ENCODE results near the gene ZNF394. TPM values are rescaled to one million over a fixed set of nuclear protein-coding genes. Genes with fewer than 3 reads are reported as not detected.
"Not testable (repeated sequence)": the region's sequence is repeated elsewhere in the genome, so short reads cannot be mapped to it uniquely, and the experiment has no call there.

ZNF394 gene
- total RNA-seq, 2 experiments from 2014 or later: 48.3 to 58.1 TPM

- Mint-ChIP-seq H3K4me3 (no peak overlapping the region), H3K27ac (no peak overlapping the region), H3K27me3 (ENCODE audit: low read depth) (no peaks in the 10 kb centered on the region), H3K36me3 (ENCODE audit: low read depth) (peaks cover 50% of the 10 kb centered on the region), H3K9me3 (ENCODE audit: insufficient read depth) (no peaks in the 10 kb centered on the region), H3K4me1 (ENCODE audit: low read depth) (no peaks in the 10 kb centered on the region)
- ATAC-seq (no peak), DNase-seq (no peak)
- CTCF ChIA-PET: no interaction called here
- POLR2A ChIA-PET: no interaction called here
Observed at GRCh38 chr7:99521399-99521798, 21.3 kb upstream of the ZNF394 start.

GRCh38 chr7:99514050-99514449 is 14.0 kb upstream of the ZNF394 start:
- ATAC-seq (no peak), DNase-seq (no peak)
- POLR2A ChIA-PET: no interaction called here
- Mint-ChIP-seq H3K27ac (no peak overlapping the region), H3K4me3 (no peak overlapping the region), H3K4me1 (ENCODE audit: low read depth) (peaks cover 7% of the 10 kb centered on the region), H3K9me3 (ENCODE audit: insufficient read depth) (no peaks in the 10 kb centered on the region), H3K27me3 (ENCODE audit: low read depth) (no peaks in the 10 kb centered on the region), H3K36me3 (ENCODE audit: low read depth) (peaks cover 42% of the 10 kb centered on the region)
- CTCF ChIA-PET: interaction anchor here (1.0 to 1.5 kb wide), 5 partner anchors 9 to 45 kb away, joined by 3 to 5 read pairs (median 3); partner anchors contain the start of genes ZKSCAN5 and ZNF655

- peaks cover 32% of the 10 kb centered on the region for H3K4me1 Mint-ChIP-seq (ENCODE audit: low read depth)
- H3K36me3 Mint-ChIP-seq (ENCODE audit: low read depth): peaks cover 31% of the 10 kb centered on the region
- H3K27me3 Mint-ChIP-seq (ENCODE audit: low read depth): no peaks in the 10 kb centered on the region
- H3K9me3 Mint-ChIP-seq (ENCODE audit: insufficient read depth): no peaks in the 10 kb centered on the region
- ChIA-PET POLR2A (interaction anchor here (0.6 to 2.5 kb wide), 10 partner anchors 8 to 924 kb away, joined by 3 to 23 read pairs (median 4); partner anchors contain the start of genes ATP5MF, ZCWPW1, ZNF655 and ZSCAN25), CTCF (interaction anchor here (0.7 to 1.4 kb wide), 3 partner anchors 9 to 75 kb away, joined by 4 to 6 read pairs (median 4); no protein-coding TSS in a partner anchor)
- H3K4me3 Mint-ChIP-seq: peak overlapping the region; percentile 85
- H3K27ac Mint-ChIP-seq: peak overlapping the region; percentile 95
- DNase-seq: no peak
- no peak for ATAC-seq
Observed at GRCh38 chr7:99505324-99505662, 5.2 kb upstream of the ZNF394 start.

- ATAC-seq (peak; percentile 84), DNase-seq (peak; percentile 98)
- Mint-ChIP-seq H3K4me3 (peak within 1 kb of the TSS; percentile 85), H3K27ac (peak within 1 kb of the TSS; percentile 95), H3K36me3 (ENCODE audit: low read depth) (peaks cover 36% of the 10 kb centered on the region), H3K27me3 (ENCODE audit: low read depth) (no peaks in the 10 kb centered on the region), H3K4me1 (ENCODE audit: low read depth) (peaks cover 32% of the 10 kb centered on the region), H3K9me3 (ENCODE audit: insufficient read depth) (no peaks in the 10 kb centered on the region)
- ChIA-PET CTCF (interaction anchor here (0.7 to 1.4 kb wide), 5 partner anchors 9 to 626 kb away, joined by 3 to 6 read pairs (median 4); partner anchors contain the start of gene TRRAP), POLR2A (interaction anchor here (0.6 to 2.5 kb wide), 14 partner anchors 8 to 924 kb away, joined by 3 to 23 read pairs (median 4); partner anchors contain the start of genes ATP5MF, ZCWPW1, ZNF655 and ZSCAN25)
Observed at GRCh38 chr7:99504603-99505323, 4.7 kb upstream of the ZNF394 start, which contains the start of gene ZKSCAN5. TSS of gene ZKSCAN5 (plus strand) at chr7:99504662. CDS start at chr7:99506045, 1,383 bp downstream.

GRCh38 chr7:99504281-99504602 is 4.2 kb upstream of the ZNF394 start:
- Mint-ChIP-seq H3K36me3 (ENCODE audit: low read depth) (peaks cover 39% of the 10 kb centered on the region), H3K4me3 (peak overlapping the region; percentile 85), H3K27ac (peak overlapping the region; percentile 95), H3K9me3 (ENCODE audit: insufficient read depth) (no peaks in the 10 kb centered on the region), H3K4me1 (ENCODE audit: low read depth) (peaks cover 30% of the 10 kb centered on the region), H3K27me3 (ENCODE audit: low read depth) (no peaks in the 10 kb centered on the region)
- CTCF ChIA-PET: interaction anchor here (1.0 to 1.4 kb wide), 3 partner anchors 10 to 626 kb away, joined by 3 to 6 read pairs (median 3); partner anchors contain the start of gene TRRAP
- DNase-seq: no peak
- no peak for ATAC-seq
- POLR2A ChIA-PET: interaction anchor here (0.6 to 2.5 kb wide), 9 partner anchors 9 to 120 kb away, joined by 3 to 23 read pairs (median 4); partner anchors contain the start of genes ZNF655 and ZSCAN25

- H3K27ac Mint-ChIP-seq: peak overlapping the region; percentile 99
Observed at GRCh38 chr7:99501236-99501635, 1.2 kb upstream of the ZNF394 start.

GRCh38 chr7:99500637-99501009 is 542 bp upstream of the ZNF394 start:
- Mint-ChIP-seq H3K4me3 (peak overlapping the region; percentile 93), H3K27ac (peak overlapping the region; percentile 99), H3K4me1 (ENCODE audit: low read depth) (peaks cover 27% of the 10 kb centered on the region), H3K27me3 (ENCODE audit: low read depth) (no peaks in the 10 kb centered on the region), H3K36me3 (ENCODE audit: low read depth) (peaks cover 52% of the 10 kb centered on the region), H3K9me3 (ENCODE audit: insufficient read depth) (no peaks in the 10 kb centered on the region)
- no peak for DNase-seq
- POLR2A ChIA-PET: interaction anchor here (0.7 to 3.9 kb wide), 14 partner anchors 10 to 515 kb away, joined by 3 to 57 read pairs (median 7); partner anchors contain the start of genes BUD31, FAM200A, PDAP1 and ZKSCAN1
- no peak for ATAC-seq
- CTCF ChIA-PET: interaction anchor here (1.3 to 1.8 kb wide), 3 partner anchors 27 to 116 kb away, joined by 4 to 7 read pairs (median 4); partner anchors contain the start of genes ZNF655 and ZSCAN25

More at GRCh38 chr7:99501236-99501635, 1.2 kb upstream of the ZNF394 start:
- CTCF ChIA-PET: interaction anchor here (1.2 to 1.8 kb wide), 2 partner anchors 25 to 115 kb away, joined by 3 to 7 read pairs; partner anchors contain the start of gene ZSCAN25
- H3K9me3 Mint-ChIP-seq (ENCODE audit: insufficient read depth); ATAC-seq; DNase-seq; H3K27me3 Mint-ChIP-seq (ENCODE audit: low read depth): not testable (repeated sequence)
- peaks cover 53% of the 10 kb centered on the region for H3K36me3 Mint-ChIP-seq (ENCODE audit: low read depth)
- POLR2A ChIA-PET: interaction anchor here (1.6 to 3.9 kb wide), 4 partner anchors 57 to 514 kb away, joined by 6 to 57 read pairs (median 8); partner anchors contain the start of genes BUD31, PDAP1, ZKSCAN1 and ZNF655
- H3K4me1 Mint-ChIP-seq (ENCODE audit: low read depth): peaks cover 32% of the 10 kb centered on the region
- H3K4me3 Mint-ChIP-seq: peak overlapping the region; percentile 93

GRCh38 chr7:99499371-99499720 is 735 bp downstream of the ZNF394 start:
- Mint-ChIP-seq H3K9me3 (ENCODE audit: insufficient read depth) (peaks cover 2% of the 10 kb centered on the region), H3K27ac (peak overlapping the region; percentile 99), H3K27me3 (ENCODE audit: low read depth) (no peaks in the 10 kb centered on the region), H3K4me3 (peak overlapping the region; percentile 93), H3K36me3 (ENCODE audit: low read depth) (peaks cover 62% of the 10 kb centered on the region), H3K4me1 (ENCODE audit: low read depth) (peaks cover 24% of the 10 kb centered on the region)
- POLR2A ChIA-PET: interaction anchor here (0.6 to 3.9 kb wide), 14 partner anchors 9 to 627 kb away, joined by 3 to 57 read pairs (median 7); partner anchors contain the start of genes BUD31, FAM200A, PDAP1 and TRIM4
- DNase-seq (no peak), ATAC-seq (peak; percentile 39)
- CTCF ChIA-PET: interaction anchor here (0.9 to 1.8 kb wide), 4 partner anchors 26 to 117 kb away, joined by 4 to 7 read pairs (median 4); partner anchors contain the start of genes CPSF4, PTCD1, ZNF655 and ZSCAN25

GRCh38 chr7:99498546-99498944 is 1.5 kb downstream of the ZNF394 start:
- Mint-ChIP-seq H3K36me3 (ENCODE audit: low read depth) (peaks cover 70% of the 10 kb centered on the region), H3K27me3 (ENCODE audit: low read depth) (no peaks in the 10 kb centered on the region), H3K27ac (peak overlapping the region; percentile 99), H3K4me1 (ENCODE audit: low read depth) (peaks cover 24% of the 10 kb centered on the region), H3K9me3 (ENCODE audit: insufficient read depth) (peaks cover 10% of the 10 kb centered on the region), H3K4me3 (peak overlapping the region; percentile 93)
- CTCF ChIA-PET: no interaction called here
- DNase-seq (no peak), ATAC-seq (no peak)
- POLR2A ChIA-PET: interaction anchor here (1.1 to 3.9 kb wide), 2 partner anchors 27 to 59 kb away, joined by 4 to 57 read pairs; partner anchors contain the start of gene ZNF655

- DNase-seq: no peak
- peaks cover 23% of the 10 kb centered on the region for H3K4me1 Mint-ChIP-seq (ENCODE audit: low read depth)
- ChIA-PET CTCF (interaction anchor here (0.7 kb wide), 1 partner anchor 9 kb away, joined by 3 read pairs; no protein-coding TSS in a partner anchor), POLR2A (interaction anchor here (0.7 to 3.9 kb wide), 3 partner anchors 60 to 156 kb away, joined by 3 to 57 read pairs (median 4); partner anchors contain the start of genes BUD31, PDAP1 and ZNF655)
- H3K9me3 Mint-ChIP-seq (ENCODE audit: insufficient read depth): peaks cover 12% of the 10 kb centered on the region
- no peaks in the 10 kb centered on the region for H3K27me3 Mint-ChIP-seq (ENCODE audit: low read depth)
- H3K4me3 Mint-ChIP-seq: peak overlapping the region; percentile 93
- no peak for ATAC-seq
- peaks cover 75% of the 10 kb centered on the region for H3K36me3 Mint-ChIP-seq (ENCODE audit: low read depth)
- peak overlapping the region; percentile 78 for H3K27ac Mint-ChIP-seq
Observed at GRCh38 chr7:99497766-99498545, 2.1 kb downstream of the ZNF394 start.

GRCh38 chr7:99493823-99494222 is 6.3 kb downstream of the ZNF394 start:
- no peak overlapping the region for H3K4me3 Mint-ChIP-seq
- H3K36me3 Mint-ChIP-seq (ENCODE audit: low read depth): peaks cover 78% of the 10 kb centered on the region
- ChIA-PET CTCF (no interaction called here), POLR2A (no interaction called here)
- peaks cover 12% of the 10 kb centered on the region for H3K4me1 Mint-ChIP-seq (ENCODE audit: low read depth)
- ATAC-seq (no peak), DNase-seq (no peak)
- H3K27ac Mint-ChIP-seq: no peak overlapping the region
- no peaks in the 10 kb centered on the region for H3K27me3 Mint-ChIP-seq (ENCODE audit: low read depth)
- H3K9me3 Mint-ChIP-seq (ENCODE audit: insufficient read depth): peaks cover 15% of the 10 kb centered on the region

Measured in activated CD8-positive, alpha-beta T cell treated with anti-CD3 and anti-CD28 coated beads, Interleukin-2, amount 10 ng/mL, durations not matched to agents 7 days and 5 days (primary cell).